ENCODE measurements around the gene MYOF.

DNA sequence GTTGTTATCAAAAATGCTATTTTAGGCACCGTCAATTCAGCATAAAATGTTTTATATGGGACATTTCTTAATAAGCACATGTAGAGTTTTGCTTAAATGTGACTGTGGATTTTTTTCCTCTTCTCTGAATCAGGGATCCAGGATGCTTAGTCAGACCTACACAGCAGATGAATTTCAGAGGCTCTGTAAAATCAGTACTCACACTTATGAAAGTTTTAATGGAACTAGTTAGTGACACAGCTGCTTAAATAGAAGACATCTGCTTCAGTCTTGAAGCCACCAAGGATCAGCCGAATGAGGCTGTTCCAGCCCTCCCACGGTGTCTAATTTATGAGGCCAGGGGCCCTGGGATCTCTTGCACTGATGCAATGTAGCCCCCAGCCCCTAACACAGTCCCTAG lies 136.0 kb downstream of the MYOF start:
- TF ChIP-seq, protein P1, sequence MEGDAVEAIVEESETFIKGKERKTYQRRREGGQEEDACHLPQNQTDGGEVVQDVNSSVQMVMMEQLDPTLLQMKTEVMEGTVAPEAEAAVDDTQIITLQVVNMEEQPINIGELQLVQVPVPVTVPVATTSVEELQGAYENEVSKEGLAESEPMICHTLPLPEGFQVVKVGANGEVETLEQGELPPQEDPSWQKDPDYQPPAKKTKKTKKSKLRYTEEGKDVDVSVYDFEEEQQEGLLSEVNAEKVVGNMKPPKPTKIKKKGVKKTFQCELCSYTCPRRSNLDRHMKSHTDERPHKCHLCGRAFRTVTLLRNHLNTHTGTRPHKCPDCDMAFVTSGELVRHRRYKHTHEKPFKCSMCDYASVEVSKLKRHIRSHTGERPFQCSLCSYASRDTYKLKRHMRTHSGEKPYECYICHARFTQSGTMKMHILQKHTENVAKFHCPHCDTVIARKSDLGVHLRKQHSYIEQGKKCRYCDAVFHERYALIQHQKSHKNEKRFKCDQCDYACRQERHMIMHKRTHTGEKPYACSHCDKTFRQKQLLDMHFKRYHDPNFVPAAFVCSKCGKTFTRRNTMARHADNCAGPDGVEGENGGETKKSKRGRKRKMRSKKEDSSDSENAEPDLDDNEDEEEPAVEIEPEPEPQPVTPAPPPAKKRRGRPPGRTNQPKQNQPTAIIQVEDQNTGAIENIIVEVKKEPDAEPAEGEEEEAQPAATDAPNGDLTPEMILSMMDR (optimal IDR thresholded peaks at IDR 0.05 in 1 of 3, IDR thresholded peaks at IDR 0.05 in 1 of 3, conservative IDR thresholded peaks at IDR 0.05 in 1 of 3; ENCODE audit: extremely low read depth in 1 of 3, insufficient read depth in 2 of 3, low read length in 3 of 3), result no peak
- no peak for TF ChIP-seq EZH2 (IDR thresholded peaks at IDR 0.05; ENCODE audit: low read length)
